Aorta (tissue), 5 donors: ENCODE measurements around the gene AP2A1. TPM values are rescaled to one million over a fixed set of nuclear protein-coding genes. Genes with fewer than 3 reads are reported as not detected.

ENCODE experiments used
- ATAC-seq: fragments of 200-7000 bp; cut with Tn5 transposase; one replicate; pipeline ENCODE4 v1.9.1; 2022; ENCODE audit warnings: moderate library complexity; ENCODE audit not compliant: low FRiP score
- DNase-seq, 2 donors: peaks; one replicate each; pipeline ENCODE4 v3.0.0-alpha.2; 2020
- H3K27ac ChIP-seq, 2 donors: one replicate each; pipeline ENCODE4 v1.5.1; 2013; ENCODE audit warnings: low read length in 2 of 2, mild to moderate bottlenecking in 2 of 2, moderate library complexity in 2 of 2, control low read depth in 1 of 2, inconsistent platforms in 1 of 2, low read depth in 1 of 2
- H3K27me3 ChIP-seq, 2 donors: one replicate each; pipeline ENCODE4 v1.6.1; 2013; ENCODE audit warnings: control low read depth in 1 of 2, low read length in 1 of 2, mild to moderate bottlenecking in 1 of 2, moderate library complexity in 1 of 2; ENCODE audit not compliant: insufficient read depth in 2 of 2, control insufficient read depth in 1 of 2
- H3K36me3 ChIP-seq, 2 donors: one replicate each; pipeline ENCODE4 v1.6.1; 2013; ENCODE audit warnings: control low read depth in 1 of 2, low read length in 1 of 2, mild to moderate bottlenecking in 1 of 2; ENCODE audit not compliant: insufficient read depth in 2 of 2, control insufficient read depth in 1 of 2
- H3K4me1 ChIP-seq, 2 donors: one replicate each; pipeline ENCODE4 v1.6.1; 2013; ENCODE audit warnings: low read length in 2 of 2, control low read depth in 1 of 2, mild to moderate bottlenecking in 1 of 2, moderate library complexity in 1 of 2; ENCODE audit not compliant: insufficient read depth in 2 of 2, control insufficient read depth in 1 of 2
- H3K4me3 ChIP-seq, 2 donors: one replicate each; pipeline ENCODE4 v1.5.1; 2013; ENCODE audit warnings: low read length in 2 of 2, control low read depth in 1 of 2, mild to moderate bottlenecking in 1 of 2
- H3K9me3 ChIP-seq: one replicate; pipeline ENCODE4 v1.6.1; 2013; ENCODE audit warnings: mild to moderate bottlenecking, low read length; ENCODE audit not compliant: control insufficient read depth
- WGBS, 2 donors: extraction: QIAGEN DNeasy Blood & Tissue Kit; methylation state at CpG; one replicate each; pipeline ENCODE4 v1.1.7; 2013; 5-methylcytosine and 5-hydroxymethylcytosine counted together
- intact Hi-C, 2 donors: fragments of 100-400 bp; cut with DNase I; formaldehyde crosslinking; loops; one replicate each; pipeline versions ENCODE4 v1.14.2 to v1.15.0; 2022
- polyA plus RNA-seq, 2 donors: library from polyadenylated mRNA; stranded (reverse); fragments of 200-250 nt; gene quantifications; one replicate each; pipeline ENCODE4 v1.2.3, GENCODE V29; 2013
- total RNA-seq, 2 donors: library from RNA; stranded (reverse); fragmentation: NEBNext Ultra II Directional; extraction: Animal tissue kit (Norgen Biotek cat#: 25700); gene quantifications; one replicate each; pipeline ENCODE4 v1.2.1, GENCODE V29; 2021
- donor health status: healthy with polysubstance abuse.
- donor health status: Bipolar disorder and iron deficiency.
- donor health status: DM: no; HTN: no; CAD: no.
- donor health status: DM: no; HTN: no; CAD: no.
- donor health status: DM: yes; HTN: yes; CAD: no.

Gene AP2A1
- total and polyA plus RNA-seq, 4 donors: 19.9 to 77.5 (median 67.2) TPM

GRCh38 chr19:49831592-49831991 is 64.8 kb downstream of the AP2A1 start:
- H3K36me3 ChIP-seq: no peaks in the 10 kb centered on the region
- DNase-seq (no peak), ATAC-seq (no peak)
- no peak overlapping the region for H3K27ac ChIP-seq
- H3K9me3 ChIP-seq: no peaks in the 10 kb centered on the region
- 96 to 97% methylated on average over 8 of the region's 8 CpGs for WGBS, 2 donors
- no peaks in the 10 kb centered on the region for H3K27me3 ChIP-seq
- H3K4me3 ChIP-seq: no peak overlapping the region
- H3K4me1 ChIP-seq: no peaks in the 10 kb centered on the region
- intact Hi-C loops: no loop called here

- intact Hi-C loops: no loop called here
- WGBS, 2 donors: 67 to 73% methylated on average over 9 of the region's 9 CpGs
- H3K27me3 ChIP-seq: no peaks in the 10 kb centered on the region
- no peaks in the 10 kb centered on the region for H3K4me1 ChIP-seq
- ATAC-seq (no peak), DNase-seq (no peak)
- H3K36me3 ChIP-seq: no peaks in the 10 kb centered on the region
- no peak overlapping the region for H3K4me3 ChIP-seq
- no peak overlapping the region for H3K27ac ChIP-seq
- H3K9me3 ChIP-seq: no peaks in the 10 kb centered on the region
Observed at GRCh38 chr19:49832556-49832955, 65.8 kb downstream of the AP2A1 start.

GRCh38 chr19:49833599-49833998 is 66.8 kb downstream of the AP2A1 start:
- DNase-seq (no peak), ATAC-seq (no peak)
- H3K9me3 ChIP-seq: no peaks in the 10 kb centered on the region
- no peaks in the 10 kb centered on the region for H3K36me3 ChIP-seq
- intact Hi-C loops: no loop called here
- no peak overlapping the region for H3K27ac ChIP-seq
- no peaks in the 10 kb centered on the region for H3K27me3 ChIP-seq
- 88 to 90% methylated on average over 7 of the region's 7 CpGs for WGBS, 2 donors
- no peaks in the 10 kb centered on the region for H3K4me1 ChIP-seq
- no peak overlapping the region for H3K4me3 ChIP-seq

- no peak for DNase-seq
- H3K27me3 ChIP-seq: no peaks in the 10 kb centered on the region
- intact Hi-C loops: no loop called here
- WGBS, 2 donors: 92% methylated on average over 11 to 12 of the region's 12 CpGs
- no peak for ATAC-seq
- no peaks in the 10 kb centered on the region for H3K4me1 ChIP-seq
- no peak overlapping the region for H3K27ac ChIP-seq
- no peak overlapping the region for H3K4me3 ChIP-seq
- no peaks in the 10 kb centered on the region for H3K9me3 ChIP-seq
- H3K36me3 ChIP-seq: no peaks in the 10 kb centered on the region
Observed at GRCh38 chr19:49835562-49835961, 68.8 kb downstream of the AP2A1 start.

- 92 to 93% methylated on average over 20 of the region's 20 CpGs for WGBS, 2 donors
- H3K36me3 ChIP-seq: no peaks in the 10 kb centered on the region
- intact Hi-C loops: no loop called here
Observed at GRCh38 chr19:49836176-49837008, 69.6 kb downstream of the AP2A1 start.

GRCh38 chr19:49837009-49837310 is 70.2 kb downstream of the AP2A1 start:
- no peaks in the 10 kb centered on the region for H3K9me3 ChIP-seq
- no peaks in the 10 kb centered on the region for H3K4me1 ChIP-seq
- no peak overlapping the region for H3K4me3 ChIP-seq
- intact Hi-C loops: no loop called here
- no peak for ATAC-seq
- no peaks in the 10 kb centered on the region for H3K36me3 ChIP-seq
- H3K27ac ChIP-seq: no peak overlapping the region
- H3K27me3 ChIP-seq: no peaks in the 10 kb centered on the region
- WGBS, 2 donors: 85% methylated on average over 5 of the region's 5 CpGs
- no peak for DNase-seq

More at GRCh38 chr19:49836176-49837008, 69.6 kb downstream of the AP2A1 start:
- Histone ChIP-seq H3K4me3 (no peak overlapping the region), H3K27me3 (no peaks in the 10 kb centered on the region), H3K9me3 (no peaks in the 10 kb centered on the region), H3K4me1 (no peaks in the 10 kb centered on the region), H3K27ac (no peak overlapping the region)
- DNase-seq: no peak
- ATAC-seq: no peak

GRCh38 chr19:49837425-49837824 is 70.6 kb downstream of the AP2A1 start:
- Histone ChIP-seq H3K9me3 (no peaks in the 10 kb centered on the region), H3K27ac (no peak overlapping the region), H3K4me3 (no peak overlapping the region), H3K36me3 (no peaks in the 10 kb centered on the region), H3K4me1 (no peaks in the 10 kb centered on the region), H3K27me3 (no peaks in the 10 kb centered on the region)
- 94% methylated on average over 9 of the region's 9 CpGs for WGBS, 2 donors
- intact Hi-C loops: no loop called here
- DNase-seq (no peak), ATAC-seq (no peak)

- no peak for DNase-seq
- no peak for ATAC-seq
- Histone ChIP-seq H3K36me3 (no peaks in the 10 kb centered on the region), H3K9me3 (no peaks in the 10 kb centered on the region), H3K27me3 (no peaks in the 10 kb centered on the region), H3K4me1 (no peaks in the 10 kb centered on the region), H3K27ac (no peak overlapping the region), H3K4me3 (no peak overlapping the region)
- 90 to 93% methylated on average over 18 of the region's 18 CpGs for WGBS, 2 donors
- intact Hi-C loops: no loop called here
Observed at GRCh38 chr19:49838885-49839588, 72.2 kb downstream of the AP2A1 start.

- Histone ChIP-seq H3K36me3 (no peaks in the 10 kb centered on the region), H3K4me1 (no peaks in the 10 kb centered on the region), H3K27ac (no peak overlapping the region), H3K4me3 (no peak overlapping the region), H3K9me3 (no peaks in the 10 kb centered on the region), H3K27me3 (no peaks in the 10 kb centered on the region)
- WGBS, 2 donors: 93 to 94% methylated on average over 11 of the region's 11 CpGs
- ATAC-seq (no peak), DNase-seq (no peak)
- intact Hi-C loops: no loop called here
Observed at GRCh38 chr19:49839713-49840112, 72.9 kb downstream of the AP2A1 start.
